ENCODE measurements around the gene COMT.

GRCh38 chr22:19930551-19931486 is 10.8 kb upstream of the COMT start:
- TF ChIP-seq POLR2A (IDR thresholded peaks at IDR 0.05) (no peak), CTCF (IDR thresholded peaks at IDR 0.05) (no peak)
